ENCODE data around the gene MYO1F.

DNA sequence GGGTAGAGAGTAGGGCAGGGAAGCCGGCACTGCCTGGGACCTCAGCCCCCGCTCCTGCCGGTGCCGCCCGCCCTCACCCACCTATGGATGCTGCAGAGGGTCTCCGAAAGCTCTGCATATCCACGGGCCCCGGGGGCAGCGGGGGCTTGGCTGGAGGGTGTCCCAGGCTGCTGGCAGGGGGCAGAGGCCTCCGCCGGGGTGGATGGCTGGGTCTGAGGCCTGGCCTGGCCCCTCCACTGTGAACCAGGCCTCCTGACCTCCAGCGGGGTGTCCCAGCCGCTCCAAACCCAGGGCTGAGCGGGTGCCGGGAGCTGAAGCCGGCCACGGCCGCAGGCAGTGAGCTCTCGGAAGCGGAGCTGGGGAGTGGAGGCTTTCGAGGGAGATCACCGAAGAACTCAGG lies 78.9 kb downstream of the MYO1F start:
- no peak for TF ChIP-seq EP300 (IDR thresholded peaks at IDR 0.05; ENCODE audit: borderline replicate concordance)
- TF ChIP-seq, protein P1, sequence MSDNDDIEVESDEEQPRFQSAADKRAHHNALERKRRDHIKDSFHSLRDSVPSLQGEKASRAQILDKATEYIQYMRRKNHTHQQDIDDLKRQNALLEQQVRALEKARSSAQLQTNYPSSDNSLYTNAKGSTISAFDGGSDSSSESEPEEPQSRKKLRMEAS (IDR thresholded peaks at IDR 0.05): no peak
- TF ChIP-seq YY1 (IDR thresholded peaks at IDR 0.05; ENCODE audit: low read depth): no peak
- no peak for TF ChIP-seq TAF1 (IDR thresholded peaks at IDR 0.05; ENCODE audit: low read depth)
- TF ChIP-seq CREB1 (IDR thresholded peaks at IDR 0.05; ENCODE audit: low read depth): no peak
- TF ChIP-seq EGR1 (IDR thresholded peaks at IDR 0.05): no peak
- TF ChIP-seq, protein P2, sequence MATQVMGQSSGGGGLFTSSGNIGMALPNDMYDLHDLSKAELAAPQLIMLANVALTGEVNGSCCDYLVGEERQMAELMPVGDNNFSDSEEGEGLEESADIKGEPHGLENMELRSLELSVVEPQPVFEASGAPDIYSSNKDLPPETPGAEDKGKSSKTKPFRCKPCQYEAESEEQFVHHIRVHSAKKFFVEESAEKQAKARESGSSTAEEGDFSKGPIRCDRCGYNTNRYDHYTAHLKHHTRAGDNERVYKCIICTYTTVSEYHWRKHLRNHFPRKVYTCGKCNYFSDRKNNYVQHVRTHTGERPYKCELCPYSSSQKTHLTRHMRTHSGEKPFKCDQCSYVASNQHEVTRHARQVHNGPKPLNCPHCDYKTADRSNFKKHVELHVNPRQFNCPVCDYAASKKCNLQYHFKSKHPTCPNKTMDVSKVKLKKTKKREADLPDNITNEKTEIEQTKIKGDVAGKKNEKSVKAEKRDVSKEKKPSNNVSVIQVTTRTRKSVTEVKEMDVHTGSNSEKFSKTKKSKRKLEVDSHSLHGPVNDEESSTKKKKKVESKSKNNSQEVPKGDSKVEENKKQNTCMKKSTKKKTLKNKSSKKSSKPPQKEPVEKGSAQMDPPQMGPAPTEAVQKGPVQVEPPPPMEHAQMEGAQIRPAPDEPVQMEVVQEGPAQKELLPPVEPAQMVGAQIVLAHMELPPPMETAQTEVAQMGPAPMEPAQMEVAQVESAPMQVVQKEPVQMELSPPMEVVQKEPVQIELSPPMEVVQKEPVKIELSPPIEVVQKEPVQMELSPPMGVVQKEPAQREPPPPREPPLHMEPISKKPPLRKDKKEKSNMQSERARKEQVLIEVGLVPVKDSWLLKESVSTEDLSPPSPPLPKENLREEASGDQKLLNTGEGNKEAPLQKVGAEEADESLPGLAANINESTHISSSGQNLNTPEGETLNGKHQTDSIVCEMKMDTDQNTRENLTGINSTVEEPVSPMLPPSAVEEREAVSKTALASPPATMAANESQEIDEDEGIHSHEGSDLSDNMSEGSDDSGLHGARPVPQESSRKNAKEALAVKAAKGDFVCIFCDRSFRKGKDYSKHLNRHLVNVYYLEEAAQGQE (IDR thresholded peaks at IDR 0.05; ENCODE audit: low read depth): no peak
- TF ChIP-seq TCF12 (IDR thresholded peaks at IDR 0.05; ENCODE audit: low read depth): no peak
- TF ChIP-seq CEBPB (IDR thresholded peaks at IDR 0.05): no peak
- no peak for TF ChIP-seq RAD21 (IDR thresholded peaks at IDR 0.05; ENCODE audit: low read depth)
- no peak for TF ChIP-seq FOXM1 (IDR thresholded peaks at IDR 0.05; ENCODE audit: borderline replicate concordance, low read depth)
- TF ChIP-seq, protein P3, sequence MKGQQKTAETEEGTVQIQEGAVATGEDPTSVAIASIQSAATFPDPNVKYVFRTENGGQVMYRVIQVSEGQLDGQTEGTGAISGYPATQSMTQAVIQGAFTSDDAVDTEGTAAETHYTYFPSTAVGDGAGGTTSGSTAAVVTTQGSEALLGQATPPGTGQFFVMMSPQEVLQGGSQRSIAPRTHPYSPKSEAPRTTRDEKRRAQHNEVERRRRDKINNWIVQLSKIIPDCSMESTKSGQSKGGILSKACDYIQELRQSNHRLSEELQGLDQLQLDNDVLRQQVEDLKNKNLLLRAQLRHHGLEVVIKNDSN (IDR thresholded peaks at IDR 0.05): no peak
- TF ChIP-seq NFIC (IDR thresholded peaks at IDR 0.05): no peak

Measured in Ishikawa (cell line).